Colonic mucosa (tissue), 4 donors: Measurements from ENCODE around the gene AK3. TPM values are rescaled to one million over a fixed set of nuclear protein-coding genes. Genes with fewer than 3 reads are reported as not detected.

Source experiments
- DNase-seq: peaks from one replicate; pipeline ENCODE4 v3.0.0-alpha.2; 2020
- H3K27ac ChIP-seq: fragments of 200-600 bp; one replicate; pipeline ENCODE4 v1.8.0; 2021
- H3K27me3 ChIP-seq: fragments of 200-600 bp; one replicate; pipeline ENCODE4 v1.8.0; 2021
- H3K36me3 ChIP-seq: fragments of 200-600 bp; one replicate; pipeline ENCODE4 v1.8.0; 2021
- H3K4me1 ChIP-seq: fragments of 200-600 bp; one replicate; pipeline ENCODE4 v1.8.0; 2021; ENCODE audit warnings: mild to moderate bottlenecking
- H3K4me3 ChIP-seq: fragments of 200-600 bp; one replicate; pipeline ENCODE4 v1.8.0; 2021
- H3K9ac ChIP-seq, 2 donors: one replicate each; pipeline ENCODE4 v1.7.0; 2013; ENCODE audit warnings: control low read depth in 2 of 2, low read depth in 2 of 2, low read length in 2 of 2
- H3K9me3 ChIP-seq: fragments of 200-600 bp; one replicate; pipeline ENCODE4 v1.8.0; 2021
- CTCF ChIP-seq: fragments of 200-600 bp; IDR thresholded peaks from one replicate; pipeline ENCODE4 v1.8.0; 2022; ENCODE audit warnings: antibody characterized with exemption, mild to moderate bottlenecking
- intact Hi-C: fragments of 100-400 bp; cut with DNase I; formaldehyde crosslinking; loops from one replicate; pipeline ENCODE4 v1.14.1; 2022
- total RNA-seq, 2 donors: library from RNA; stranded (reverse); fragmentation: NEBNext Ultra II Directional in 1 of 2; extraction: Animal tissue kit (Norgen Biotek cat#: 25700) in 1 of 2; gene quantifications; one replicate each; pipeline ENCODE4 v1.2.1, GENCODE V29; 2021
- donor health status: healthy.
- donor health status: DM: no; HTN: no; CAD: no.
- donor health status: DM: no; HTN: no; CAD: no.

AK3 gene
- total RNA-seq, 2 donors from 2014 or later, result 80.3 to 95.7 TPM

GRCh38 chr9:4725706-4726442, 15.1 kb downstream of the AK3 start:
- TF ChIP-seq CTCF, result no peak
- intact Hi-C loops, result no loop called here
- Histone ChIP-seq H3K27ac (no peak overlapping the region), H3K27me3 (no peaks in the 10 kb centered on the region), H3K4me3 (no peak overlapping the region), H3K4me1 (no peaks in the 10 kb centered on the region), H3K9ac (no peak overlapping the region), H3K36me3 (no peaks in the 10 kb centered on the region), H3K9me3 (no peaks in the 10 kb centered on the region)
- no peak for DNase-seq

- TF ChIP-seq CTCF, result no peak
- no peaks in the 10 kb centered on the region for H3K4me1 ChIP-seq
- no peaks in the 10 kb centered on the region for H3K9me3 ChIP-seq
- no peak for DNase-seq
- H3K27ac ChIP-seq, result no peak overlapping the region
- no peak overlapping the region for H3K9ac ChIP-seq
- intact Hi-C loops, result no loop called here
- no peaks in the 10 kb centered on the region for H3K27me3 ChIP-seq
- H3K36me3 ChIP-seq, result peaks cover 15% of the 10 kb centered on the region
- H3K4me3 ChIP-seq, result no peak overlapping the region
These were observed 19.3 kb downstream of the AK3 start for GRCh38 chr9:4721736-4722135.

DNA sequence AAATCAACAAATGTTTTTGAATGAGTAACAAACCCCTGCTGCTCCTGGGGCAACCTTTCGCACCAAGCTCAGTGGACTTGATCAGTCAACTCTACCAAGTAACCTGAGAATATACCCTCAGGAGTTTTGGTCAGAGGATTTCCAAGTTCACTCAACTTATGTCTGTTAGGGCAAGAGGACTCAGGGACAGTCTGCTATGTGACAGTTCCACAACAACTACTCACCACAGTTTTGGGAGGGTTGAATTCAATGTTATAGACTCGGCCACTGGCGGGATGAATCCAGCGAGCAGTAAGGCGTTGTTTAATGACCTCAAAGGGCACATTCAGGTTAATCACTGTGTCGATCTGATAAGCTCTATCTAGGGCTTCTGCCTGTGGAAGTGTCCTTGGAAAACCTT, 22.1 kb downstream of the AK3 start:
- Histone ChIP-seq H3K9ac (no peak overlapping the region), H3K9me3 (no peaks in the 10 kb centered on the region), H3K4me3 (no peak overlapping the region), H3K4me1 (no peaks in the 10 kb centered on the region), H3K27me3 (no peaks in the 10 kb centered on the region), H3K36me3 (peaks cover 22% of the 10 kb centered on the region), H3K27ac (no peak overlapping the region)
- no peak for TF ChIP-seq CTCF
- no peak for DNase-seq
- intact Hi-C loops, result no loop called here

DNA sequence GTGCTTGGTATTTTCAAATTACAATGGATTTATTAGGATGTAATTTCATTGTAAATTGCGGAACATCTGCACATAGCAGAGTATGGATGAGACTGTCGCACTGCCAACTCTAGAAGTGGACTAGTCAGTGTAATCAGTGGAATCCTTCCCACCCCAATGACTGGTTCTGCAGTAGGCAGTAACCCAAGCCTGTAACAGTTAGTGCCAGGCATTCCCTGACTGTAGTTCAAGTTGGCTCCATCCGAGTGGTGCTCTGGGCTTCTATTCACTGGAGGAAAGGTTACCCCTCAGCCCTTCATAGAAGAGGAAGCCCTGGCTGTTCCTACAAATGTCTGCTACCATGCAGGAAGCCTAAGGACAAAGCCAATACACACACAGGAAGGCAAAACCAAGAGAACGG, 23.2 kb downstream of the AK3 start:
- H3K9me3 ChIP-seq, result no peaks in the 10 kb centered on the region
- H3K4me3 ChIP-seq, result no peak overlapping the region
- H3K9ac ChIP-seq, result no peak overlapping the region
- no peak overlapping the region for H3K27ac ChIP-seq
- peaks cover 22% of the 10 kb centered on the region for H3K36me3 ChIP-seq
- no peak for TF ChIP-seq CTCF
- no peaks in the 10 kb centered on the region for H3K27me3 ChIP-seq
- no peak for DNase-seq
- no peaks in the 10 kb centered on the region for H3K4me1 ChIP-seq
- intact Hi-C loops, result no loop called here

DNA sequence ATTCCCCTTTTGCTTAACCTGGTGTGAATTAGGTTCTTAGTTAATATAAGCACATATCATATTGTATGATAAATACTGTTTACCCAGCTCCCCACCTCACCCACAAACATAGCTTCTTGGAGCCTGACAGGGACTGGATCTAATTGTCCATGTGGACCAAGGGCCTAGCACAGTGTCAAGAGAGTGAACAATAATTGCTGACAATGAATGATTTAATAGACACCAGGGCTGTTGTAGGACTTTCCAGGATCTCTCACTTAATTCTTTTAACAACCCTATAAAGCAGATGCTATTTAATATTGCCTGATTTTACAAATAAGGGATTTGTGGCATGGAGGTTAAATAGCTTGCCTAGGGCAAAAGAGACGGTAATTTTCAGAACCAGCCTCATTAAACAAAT, 24.8 kb downstream of the AK3 start:
- H3K4me1 ChIP-seq, result no peaks in the 10 kb centered on the region
- peaks cover 22% of the 10 kb centered on the region for H3K36me3 ChIP-seq
- no peaks in the 10 kb centered on the region for H3K27me3 ChIP-seq
- H3K4me3 ChIP-seq, result no peak overlapping the region
- H3K9ac ChIP-seq, result no peak overlapping the region
- H3K27ac ChIP-seq, result no peak overlapping the region
- no peak for DNase-seq
- intact Hi-C loops, result no loop called here
- H3K9me3 ChIP-seq, result no peaks in the 10 kb centered on the region
- TF ChIP-seq CTCF, result no peak
